Keratinocyte (primary cell): ENCODE measurements around the gene TBC1D3H.
"Not testable (repeated sequence)": the region's sequence is repeated elsewhere in the genome, so short reads cannot be mapped to it uniquely, and the experiment has no call there.

Source experiments
- EZH2 ChIP-seq: IDR thresholded peaks from one replicate; pipeline ENCODE4 v1.6.1; 2012; ENCODE audit warnings: inconsistent platforms, mild to moderate bottlenecking, low read length, moderate library complexity
- TF ChIP-seq, protein P1 (sequence below), 3 experiments: IDR thresholded peaks in 1 of 3; conservative IDR thresholded peaks in 1 of 3; optimal IDR thresholded peaks in 1 of 3; 2 replicates in 2 of 3; 3 replicates in 1 of 3; pipeline versions ENCODE3 to v1.5.1; 2011; ENCODE audit warnings: low read length in 3 of 3, mild to moderate bottlenecking in 3 of 3, moderate library complexity in 2 of 3, control low read depth in 1 of 3, inconsistent platforms in 1 of 3; ENCODE audit not compliant: insufficient read depth in 2 of 3; ENCODE audit errors: extremely low read depth in 1 of 3

DNA sequence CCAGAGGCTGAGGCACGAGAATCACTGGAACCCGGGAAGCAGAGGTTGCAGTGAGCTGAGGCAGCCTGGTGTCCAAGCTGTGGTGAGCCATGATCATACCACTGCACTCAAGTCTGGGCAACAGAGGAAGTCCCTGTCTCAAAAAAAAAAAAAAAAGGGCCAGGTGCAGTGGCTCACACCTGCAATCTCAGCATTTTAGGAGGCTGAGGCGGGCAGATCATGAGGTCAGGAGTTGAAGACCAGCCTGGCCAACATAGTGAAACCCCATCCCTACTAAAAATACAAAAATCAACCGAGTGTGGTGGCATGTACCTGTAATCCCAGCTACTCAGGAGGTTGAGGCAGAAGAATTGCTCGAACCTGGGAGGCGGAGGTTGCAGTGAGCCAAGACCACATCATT lies 25.7 kb downstream of the TBC1D3H start:
- TF ChIP-seq, protein P1, sequence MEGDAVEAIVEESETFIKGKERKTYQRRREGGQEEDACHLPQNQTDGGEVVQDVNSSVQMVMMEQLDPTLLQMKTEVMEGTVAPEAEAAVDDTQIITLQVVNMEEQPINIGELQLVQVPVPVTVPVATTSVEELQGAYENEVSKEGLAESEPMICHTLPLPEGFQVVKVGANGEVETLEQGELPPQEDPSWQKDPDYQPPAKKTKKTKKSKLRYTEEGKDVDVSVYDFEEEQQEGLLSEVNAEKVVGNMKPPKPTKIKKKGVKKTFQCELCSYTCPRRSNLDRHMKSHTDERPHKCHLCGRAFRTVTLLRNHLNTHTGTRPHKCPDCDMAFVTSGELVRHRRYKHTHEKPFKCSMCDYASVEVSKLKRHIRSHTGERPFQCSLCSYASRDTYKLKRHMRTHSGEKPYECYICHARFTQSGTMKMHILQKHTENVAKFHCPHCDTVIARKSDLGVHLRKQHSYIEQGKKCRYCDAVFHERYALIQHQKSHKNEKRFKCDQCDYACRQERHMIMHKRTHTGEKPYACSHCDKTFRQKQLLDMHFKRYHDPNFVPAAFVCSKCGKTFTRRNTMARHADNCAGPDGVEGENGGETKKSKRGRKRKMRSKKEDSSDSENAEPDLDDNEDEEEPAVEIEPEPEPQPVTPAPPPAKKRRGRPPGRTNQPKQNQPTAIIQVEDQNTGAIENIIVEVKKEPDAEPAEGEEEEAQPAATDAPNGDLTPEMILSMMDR (optimal IDR thresholded peaks at IDR 0.05 in 1 of 3, IDR thresholded peaks at IDR 0.05 in 1 of 3, conservative IDR thresholded peaks at IDR 0.05 in 1 of 3; ENCODE audit: extremely low read depth in 1 of 3, insufficient read depth in 2 of 3, low read length in 3 of 3), result not testable (repeated sequence)
- not testable (repeated sequence) for TF ChIP-seq EZH2
